Cerebellar nuclear complex (tissue), 1 donor: Measurements from ENCODE around the gene NFKBIA.
"Not testable (repeated sequence)": the region's sequence is repeated elsewhere in the genome, so short reads cannot be mapped to it uniquely, and the experiment has no call there.

ENCODE experiments used
- DNase-seq, 2 experiments: peaks; one replicate each; lab custom pipeline; 2025; lab: John Stamatoyannopoulos, UW

The NFKBIA gene

GRCh38 chr14:35408026-35408425 is 3.5 kb upstream of the NFKBIA start:
- no peak for DNase-seq

DNA sequence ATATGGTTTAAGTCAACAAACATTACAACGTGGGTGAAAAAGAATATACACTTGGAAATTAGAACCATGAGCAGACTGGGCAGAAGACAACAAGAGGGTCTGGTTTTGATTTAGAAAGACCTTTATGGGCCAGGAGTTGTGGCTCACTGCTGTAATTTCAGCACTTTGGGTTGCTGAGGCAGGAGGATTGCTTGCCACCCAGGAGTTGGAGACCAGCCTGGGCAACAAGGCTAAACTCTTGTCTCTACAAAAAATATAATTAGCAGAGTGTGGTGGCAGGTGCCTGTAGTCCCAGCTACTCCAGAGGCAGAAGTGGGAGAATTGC is 2.7 kb upstream of the NFKBIA start:
- DNase-seq: no peak

DNA sequence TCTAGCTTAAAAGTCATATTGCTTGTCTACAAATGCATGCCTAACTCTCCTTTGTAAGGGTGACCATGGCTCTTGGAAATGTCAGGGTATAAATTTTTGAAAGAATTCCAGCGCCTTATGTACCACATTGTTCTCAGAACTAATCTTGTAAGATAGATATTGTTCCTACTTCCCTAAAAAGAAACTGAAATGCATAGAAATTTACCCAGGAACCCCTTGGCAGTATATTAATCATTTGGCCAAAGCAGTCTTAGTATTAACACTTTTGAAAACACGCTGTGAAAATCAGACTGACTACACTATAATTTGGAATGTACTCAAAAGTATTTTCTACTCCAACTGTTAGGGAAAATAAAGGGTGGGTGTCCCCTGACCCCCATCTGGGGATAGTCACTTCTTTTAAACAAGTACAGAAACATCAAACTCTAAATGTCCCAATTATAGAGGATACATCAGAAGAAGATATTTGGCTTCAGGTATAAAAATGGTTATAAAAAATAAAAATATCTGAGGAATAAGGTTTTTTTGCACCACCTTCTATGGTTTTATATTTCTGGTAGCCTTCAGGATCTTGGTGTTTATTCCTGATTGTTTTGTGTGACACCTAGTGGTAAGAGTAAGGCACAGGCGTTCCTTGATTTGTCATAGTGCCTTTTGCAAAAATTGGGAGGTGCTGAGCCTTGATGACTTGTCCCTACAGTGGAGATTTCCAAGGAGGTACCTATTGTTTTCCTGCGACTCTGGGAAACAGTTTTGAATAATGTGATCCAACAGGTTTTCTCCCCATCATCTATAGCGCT is 2.2 kb upstream of the NFKBIA start:
- peak in 1 of 2 experiments; percentile 81 for DNase-seq

- DNase-seq: no peak
Measured at GRCh38 chr14:35406090-35406489, 1.5 kb upstream of the NFKBIA start.

- DNase-seq: no peak
Measured at GRCh38 chr14:35405304-35405996, 901 bp upstream of the NFKBIA start.

GRCh38 chr14:35403603-35404448 is 723 bp downstream of the NFKBIA start:
- peak in 1 of 2 experiments; percentile 58 for DNase-seq

DNA sequence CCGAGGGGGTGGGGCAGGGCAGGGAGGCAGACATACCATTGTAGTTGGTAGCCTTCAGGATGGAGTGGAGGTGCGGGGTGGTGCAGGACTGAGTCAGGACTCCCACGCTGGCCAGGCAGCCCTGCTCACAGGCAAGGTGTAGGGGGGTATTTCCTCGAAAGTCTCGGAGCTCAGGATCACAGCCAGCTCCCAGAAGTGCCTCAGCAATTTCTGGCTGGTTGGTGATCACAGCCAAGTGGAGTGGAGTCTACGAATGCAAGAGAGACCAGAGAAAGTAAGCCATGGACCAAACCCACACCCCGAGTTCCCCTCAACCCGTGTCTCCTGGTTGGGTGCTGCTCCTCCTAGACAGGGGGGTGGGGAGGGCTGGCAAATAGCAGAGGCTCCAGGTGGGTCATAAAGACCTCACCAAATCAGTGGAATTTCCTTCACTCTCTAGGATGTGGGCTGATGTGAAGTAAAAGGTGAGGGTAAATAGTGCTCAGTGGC is 1.4 kb downstream of the NFKBIA start:
- DNase-seq: no peak

GRCh38 chr14:35402323-35403113 is 2.0 kb downstream of the NFKBIA start:
- no peak for DNase-seq

DNA sequence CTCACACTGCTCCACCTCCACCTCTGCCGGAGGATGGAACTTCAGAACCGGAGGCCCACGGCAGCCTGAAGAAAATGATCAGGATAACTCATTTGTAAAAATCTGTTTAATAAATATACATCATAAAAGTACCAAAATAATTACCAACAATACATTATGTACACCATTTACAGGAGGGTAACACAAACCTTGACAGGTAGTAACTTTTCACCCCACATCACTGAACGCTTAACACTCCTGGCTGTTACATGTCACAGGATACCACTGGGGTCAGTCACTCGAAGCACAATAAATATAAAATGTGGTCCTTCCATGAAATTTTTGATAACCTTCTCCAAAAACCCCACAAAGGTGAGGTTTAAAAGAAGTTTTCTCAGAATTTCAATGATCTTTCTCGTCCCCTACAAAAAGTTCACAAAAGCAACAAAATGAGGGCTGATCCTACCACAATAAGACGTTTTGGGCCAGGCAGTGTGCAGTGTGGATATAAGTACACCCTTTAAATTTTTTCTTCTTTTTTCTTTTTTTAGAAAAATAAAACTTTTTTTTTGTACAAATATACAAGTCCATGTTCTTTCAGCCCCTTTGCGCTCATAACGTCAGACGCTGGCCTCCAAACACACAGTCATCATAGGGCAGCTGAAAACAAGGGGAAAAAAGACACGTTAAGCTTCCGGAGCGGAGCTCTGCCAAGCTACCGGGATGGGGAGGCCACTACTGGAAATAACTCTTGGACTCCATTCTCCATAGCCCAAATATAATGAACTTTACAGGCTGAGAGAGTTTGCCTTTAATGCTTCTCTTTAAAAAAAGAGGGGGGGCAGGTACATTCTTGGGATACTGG is 2.9 kb downstream of the NFKBIA start:
- DNase-seq: no peak

DNA sequence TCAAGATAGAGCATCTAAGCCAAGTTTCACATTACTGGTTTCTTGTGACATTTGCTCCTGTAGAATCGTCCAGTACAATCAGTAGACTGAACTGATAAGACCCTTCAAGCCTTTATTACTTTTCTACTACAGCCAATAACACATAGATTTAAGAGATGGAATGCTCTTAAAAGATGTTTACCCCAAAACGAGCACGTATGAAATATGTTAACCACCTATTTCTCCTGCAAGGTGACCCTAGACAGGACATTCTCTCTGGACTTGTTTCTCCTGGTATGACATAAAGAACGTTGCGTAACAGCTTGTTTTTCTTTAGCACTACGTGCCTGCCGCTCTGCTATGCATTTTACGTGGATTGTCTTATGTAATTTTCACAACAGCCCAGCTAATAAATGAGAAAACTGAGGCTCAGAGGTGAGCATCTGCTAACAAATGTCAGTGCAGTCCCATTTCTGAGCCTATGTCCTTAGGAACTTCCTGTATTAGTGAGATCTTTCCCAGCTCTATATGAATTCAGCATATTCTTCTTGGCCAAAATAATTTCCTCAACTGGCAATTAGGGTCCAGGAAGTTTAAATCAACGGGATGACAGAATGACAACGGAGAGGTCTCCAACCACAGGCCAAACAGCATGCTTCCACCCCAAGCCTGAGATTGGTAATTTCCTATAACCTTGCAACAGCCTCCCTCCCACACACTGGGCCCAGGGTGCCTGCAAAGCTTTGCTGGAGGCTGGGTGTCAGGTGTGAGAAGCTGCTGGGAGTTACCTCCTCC is 3.7 kb downstream of the NFKBIA start:
- DNase-seq: no peak

DNA sequence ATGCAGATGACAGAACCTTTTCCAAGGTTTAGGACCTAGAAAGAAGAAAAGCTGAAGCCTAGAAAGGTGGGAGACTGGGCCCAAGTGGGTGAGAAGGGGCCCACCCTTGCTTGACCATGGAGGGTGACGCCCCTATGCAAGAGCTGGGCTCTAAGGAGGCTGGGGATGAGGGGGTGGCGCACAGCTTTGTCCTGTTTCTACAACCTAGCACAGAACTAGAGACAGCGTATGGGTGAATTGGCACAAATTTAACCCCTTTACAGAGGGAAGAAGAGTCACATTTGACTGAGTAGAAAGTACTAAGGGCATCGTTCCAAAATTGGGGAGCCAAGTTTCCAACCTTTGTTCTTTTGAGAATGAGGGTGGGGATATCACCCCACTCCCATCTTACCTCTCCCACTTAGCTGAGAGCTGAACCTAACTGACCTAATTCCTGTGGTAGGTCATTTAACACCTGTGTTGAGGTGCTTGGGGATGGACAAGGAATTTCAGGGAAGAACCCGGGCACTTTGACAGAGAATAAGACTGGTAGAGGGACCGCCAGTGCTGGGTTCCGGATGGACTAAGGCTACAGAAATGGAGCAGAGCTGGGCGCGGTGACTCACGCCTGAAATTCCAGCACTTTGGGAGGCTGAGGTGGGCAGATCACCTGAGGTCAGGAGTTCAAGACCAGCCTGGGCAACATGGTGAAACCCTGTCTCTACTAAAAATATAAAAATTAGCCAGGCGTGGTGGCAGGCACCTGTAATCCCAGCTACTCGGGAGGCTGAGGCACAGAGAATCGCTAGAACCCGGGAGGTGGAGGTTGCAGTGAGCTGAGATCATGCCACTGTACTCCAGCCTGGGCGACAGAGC is 5.2 kb downstream of the NFKBIA start:
- no peak for DNase-seq

DNA sequence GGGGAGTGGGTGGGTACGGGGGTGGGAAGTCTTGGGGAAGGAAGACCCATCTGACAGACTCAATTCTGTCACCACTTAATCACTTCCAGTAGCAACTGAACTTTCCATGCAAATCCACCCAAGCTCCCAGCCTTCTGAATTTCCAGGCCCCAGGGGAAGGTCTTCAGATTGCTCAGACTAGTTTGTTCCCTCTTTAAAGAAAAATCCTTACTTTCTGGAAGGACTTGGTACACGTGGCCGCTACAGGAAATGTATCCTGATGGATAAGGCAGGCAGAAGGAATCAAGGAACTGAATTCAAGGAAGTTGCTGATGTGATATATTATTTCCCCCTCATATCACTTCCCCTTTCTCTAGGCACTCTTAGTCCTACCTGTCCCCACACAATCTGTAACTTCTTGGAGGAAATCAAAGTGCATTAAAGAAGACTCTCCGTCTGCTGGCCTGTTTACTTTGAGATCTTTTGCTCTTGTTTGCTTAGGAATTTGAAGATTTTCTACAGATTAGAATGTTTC is 6.4 kb downstream of the NFKBIA start:
- no peak for DNase-seq

- DNase-seq: not testable (repeated sequence)
Measured at GRCh38 chr14:35396610-35397009, 7.9 kb downstream of the NFKBIA start.

DNA sequence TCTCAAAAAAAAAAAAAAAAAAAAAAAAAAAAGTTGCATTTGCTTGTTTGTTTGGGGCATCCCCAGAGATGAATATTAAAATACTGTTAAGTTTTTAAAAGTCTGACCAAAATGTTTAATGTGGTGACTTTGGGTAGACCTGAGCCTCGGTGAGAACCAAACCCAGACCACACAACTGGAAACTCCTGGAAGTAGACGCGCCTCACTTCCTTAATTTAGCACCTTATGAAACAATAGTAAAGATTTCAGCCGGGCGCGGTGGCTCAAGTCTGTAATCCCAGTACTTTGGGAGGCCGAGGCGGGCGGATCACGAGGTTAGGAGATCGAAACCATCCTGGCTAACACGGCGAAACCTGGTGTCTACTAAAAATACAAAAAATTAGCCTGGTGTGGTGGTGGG is 9.3 kb downstream of the NFKBIA start:
- DNase-seq: no peak

DNA sequence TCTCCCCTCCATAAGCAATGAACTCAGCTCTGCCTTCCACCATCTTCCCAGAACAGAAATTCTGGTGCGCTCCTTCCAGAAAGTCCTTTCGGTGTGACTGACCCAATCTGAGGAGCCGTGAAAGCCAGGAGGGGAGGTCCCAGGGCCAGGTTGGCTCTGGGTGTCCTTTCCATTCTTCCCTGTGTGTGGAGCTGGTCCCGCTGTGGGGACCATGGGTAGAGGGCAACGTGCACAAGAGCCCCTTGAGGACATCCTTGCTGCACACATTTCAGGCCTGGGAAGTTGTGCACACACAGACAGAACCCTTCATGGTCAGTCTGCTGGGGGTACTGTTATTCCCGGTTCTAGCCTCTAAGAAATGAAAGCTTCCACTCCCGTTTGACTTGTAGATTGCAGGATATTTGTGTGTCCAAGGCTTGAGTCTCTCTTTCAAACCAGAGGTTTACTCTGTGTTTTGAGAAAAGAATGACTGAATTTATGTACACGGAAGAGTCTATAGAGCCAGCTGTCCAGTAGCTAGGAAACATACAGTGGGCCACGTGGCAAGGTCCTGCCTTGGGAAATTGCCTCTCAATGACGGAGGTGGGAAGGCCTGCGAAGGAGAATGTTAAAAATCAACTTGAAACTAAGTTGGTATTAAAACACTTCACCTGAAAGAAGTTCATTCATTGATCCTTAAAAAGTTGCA is 10.1 kb downstream of the NFKBIA start:
- no peak for DNase-seq

GRCh38 chr14:35393826-35394225 is 10.7 kb downstream of the NFKBIA start:
- no peak for DNase-seq

DNA sequence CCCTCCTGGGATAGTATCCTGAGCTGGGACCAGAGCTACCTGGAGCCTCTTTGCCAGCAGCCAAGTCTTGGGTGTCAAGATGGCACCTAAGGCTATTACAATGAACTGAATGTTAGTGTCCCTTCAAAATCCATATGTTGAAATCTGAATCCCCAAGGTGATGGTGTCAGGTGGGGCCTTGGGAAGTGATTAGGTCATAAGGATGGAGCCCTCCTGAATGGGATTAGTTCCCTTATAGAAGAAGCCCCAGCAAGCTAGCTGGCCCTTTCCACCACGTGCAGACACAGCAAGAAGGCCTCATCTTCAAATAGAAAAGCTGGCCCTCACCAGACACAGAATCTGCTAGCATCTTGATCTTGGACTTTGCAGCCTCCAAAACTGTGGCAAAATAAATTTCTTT is 12.4 kb downstream of the NFKBIA start:
- no peak for DNase-seq

DNA sequence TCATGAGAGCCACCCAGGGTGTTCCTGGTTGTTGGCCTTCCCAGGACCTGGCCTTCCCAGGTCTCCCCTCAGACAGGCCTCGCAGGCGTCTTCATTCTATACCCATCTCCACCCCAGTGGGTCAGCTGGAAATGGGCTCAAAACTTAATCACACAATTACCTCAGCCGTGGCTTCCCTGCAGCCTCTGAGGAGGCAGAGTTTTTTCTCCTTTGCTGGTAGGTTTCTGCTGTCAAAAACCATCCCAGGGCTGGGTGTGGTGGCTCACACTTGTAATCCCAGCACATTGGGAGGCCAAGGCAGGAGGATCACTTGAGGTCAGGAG is 13.2 kb downstream of the NFKBIA start:
- no peak for DNase-seq
